SU-DHL-6 (cell line): Measurements from ENCODE around the gene FDX1.

Source experiments
- H2AFZ ChIP-seq: fragments of 200-600 bp; sonication (generic); 2 replicates; pipeline ENCODE4 v1.6.1; 2014; ENCODE audit warnings: low read depth, mild to moderate bottlenecking, moderate library complexity, mixed read lengths, antibody characterized with exemption, low read length; ENCODE audit not compliant: severe bottlenecking
- H3F3A ChIP-seq: fragments of 200-600 bp; shearing (Covaris generic); 2 replicates; pipeline ENCODE4 v1.6.0; 2016; ENCODE audit warnings: antibody characterized with exemption, mild to moderate bottlenecking; ENCODE audit not compliant: insufficient read depth
- H3K27ac ChIP-seq: fragments of 200-600 bp; sonication (generic); 2 replicates; pipeline ENCODE4 v1.5.1; 2016; ENCODE audit warnings: low read depth, mild to moderate bottlenecking, low read length, moderate library complexity, mixed read lengths
- H3K27me3 ChIP-seq: fragments of 200-600 bp; sonication (generic), shearing (Covaris generic); 2 replicates; pipeline ENCODE4 v1.6.0; 2014; ENCODE audit warnings: mild to moderate bottlenecking, low read length
- H3K36me3 ChIP-seq: fragments of 200-600 bp; sonication (generic); 2 replicates; pipeline ENCODE4 v1.6.1; 2014; ENCODE audit warnings: mild to moderate bottlenecking, low read length, mixed read lengths
- H3K4me2 ChIP-seq: fragments of 300-600, 200-600 bp; shearing (Covaris generic), sonication (generic); 2 replicates; pipeline ENCODE4 v1.6.0; 2014; ENCODE audit warnings: low read length, low read depth, mild to moderate bottlenecking; ENCODE audit not compliant: poor library complexity, severe bottlenecking
- H3K4me3 ChIP-seq: fragments of 200-600 bp; sonication (generic); 2 replicates; pipeline ENCODE4 v1.5.1; 2014; ENCODE audit warnings: antibody characterized with exemption, low read length, mild to moderate bottlenecking, mixed read lengths; ENCODE audit not compliant: insufficient read depth, poor library complexity, severe bottlenecking
- H3K79me2 ChIP-seq: fragments of 200-600 bp; sonication (generic); 2 replicates; pipeline ENCODE4 v1.6.1; 2014; ENCODE audit warnings: mild to moderate bottlenecking, low read length, moderate library complexity; ENCODE audit not compliant: insufficient read depth
- H3K9ac ChIP-seq: fragments of 200-600 bp; sonication (generic); 2 replicates; pipeline ENCODE4 v1.7.0; 2014; ENCODE audit warnings: mild to moderate bottlenecking, low read length
- H3K9me2 ChIP-seq: fragments of 200-600 bp; sonication (generic); replicated peaks from 2 replicates; pipeline ENCODE4 v1.6.1; 2014; ENCODE audit warnings: low read length; ENCODE audit not compliant: insufficient read depth
- H3K9me3 ChIP-seq: fragments of 200-600 bp; sonication (generic); 2 replicates; pipeline ENCODE4 v1.6.1; 2014; ENCODE audit warnings: low read length, mixed read lengths; ENCODE audit not compliant: insufficient read depth
- H4K20me1 ChIP-seq: fragments of 200-600 bp; sonication (generic); 2 replicates; pipeline ENCODE4 v1.6.1; 2014; ENCODE audit warnings: low read depth, mild to moderate bottlenecking, antibody characterized with exemption, low read length, moderate library complexity, mixed read lengths
- EZH2phosphoT487 ChIP-seq: fragments of 200-600 bp; sonication (generic), shearing (Covaris generic); conservative IDR thresholded peaks from 2 replicates; pipeline ENCODE4 v1.6.1; 2018; ENCODE audit warnings: mild to moderate bottlenecking, antibody characterized with exemption, low read length, moderate library complexity, mixed read lengths
- TF ChIP-seq, protein P1 (sequence below): fragments of 200-600 bp; sonication (generic); IDR thresholded peaks from one replicate; pipeline ENCODE4 v1.5.1; 2017; ENCODE audit warnings: antibody characterized with exemption, mild to moderate bottlenecking, low read length, moderate library complexity; ENCODE audit not compliant: insufficient read depth, poor library complexity, severe bottlenecking

FDX1 gene

DNA sequence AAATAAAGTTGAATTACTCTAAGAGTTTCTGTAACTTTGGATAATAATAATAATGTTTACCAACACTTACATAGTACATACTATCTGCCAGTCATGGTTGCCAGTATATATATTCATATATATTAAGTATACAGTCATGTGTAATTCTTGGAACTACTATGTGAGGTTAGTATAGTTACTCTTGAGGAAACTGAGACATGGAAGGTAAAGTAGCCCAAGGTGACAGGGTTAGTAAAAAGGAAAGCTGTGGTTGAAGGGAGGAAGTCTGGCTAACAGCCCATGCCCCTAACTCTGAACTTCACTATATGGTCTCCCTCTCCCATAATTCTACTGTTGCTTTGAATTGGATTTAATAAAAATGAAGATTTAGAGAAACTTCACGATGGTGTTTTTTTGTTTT is 24.9 kb downstream of the FDX1 start:
- Histone ChIP-seq H3K4me3 (no peak overlapping the region), H3K4me2 (no peak overlapping the region), H3K79me2 (peaks cover 22% of the 10 kb centered on the region), H2AFZ (no peak overlapping the region), H3K9ac (no peak overlapping the region), H3K36me3 (0 out of 2 replicates have a peak, but pooled peaks cover 2% of the 10 kb centered on the region), H3K27me3 (no peaks in the 10 kb centered on the region), H3K27ac (no peak overlapping the region), H3K9me2 (no peaks in the 10 kb centered on the region), H3K9me3 (no peaks in the 10 kb centered on the region), H4K20me1 (no peaks in the 10 kb centered on the region), H3F3A (no peaks in the 10 kb centered on the region)
- no peak for TF ChIP-seq EZH2phosphoT487

DNA sequence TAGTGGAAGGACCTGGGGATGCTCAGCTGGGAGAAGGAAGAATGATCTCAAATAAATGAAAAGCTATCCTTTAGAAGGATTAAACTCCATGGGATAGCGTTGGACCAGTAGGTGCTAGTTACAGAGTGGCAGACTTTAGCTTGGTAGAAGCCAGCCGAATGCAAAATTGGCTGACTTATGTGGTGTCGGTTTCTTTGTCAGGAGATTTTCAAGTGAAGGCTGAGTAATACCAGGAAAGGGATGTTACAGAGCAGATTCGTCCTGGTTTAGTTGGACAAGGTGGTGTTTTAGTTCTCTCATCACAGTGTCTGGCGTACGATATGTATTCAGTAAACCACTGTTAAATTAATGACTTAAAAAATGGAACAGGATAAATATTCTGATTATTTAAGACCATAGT is 26.0 kb downstream of the FDX1 start:
- Histone ChIP-seq H2AFZ (no peak overlapping the region), H3K4me2 (no peak overlapping the region), H3K27ac (no peak overlapping the region), H3K9me3 (no peaks in the 10 kb centered on the region), H3K9me2 (no peaks in the 10 kb centered on the region), H3K27me3 (no peaks in the 10 kb centered on the region), H3K9ac (no peak overlapping the region), H4K20me1 (no peaks in the 10 kb centered on the region), H3F3A (no peaks in the 10 kb centered on the region), H3K79me2 (peaks cover 17% of the 10 kb centered on the region), H3K4me3 (no peak overlapping the region), H3K36me3 (0 out of 2 replicates have a peak, but pooled peaks cover 2% of the 10 kb centered on the region)
- TF ChIP-seq, protein P1, sequence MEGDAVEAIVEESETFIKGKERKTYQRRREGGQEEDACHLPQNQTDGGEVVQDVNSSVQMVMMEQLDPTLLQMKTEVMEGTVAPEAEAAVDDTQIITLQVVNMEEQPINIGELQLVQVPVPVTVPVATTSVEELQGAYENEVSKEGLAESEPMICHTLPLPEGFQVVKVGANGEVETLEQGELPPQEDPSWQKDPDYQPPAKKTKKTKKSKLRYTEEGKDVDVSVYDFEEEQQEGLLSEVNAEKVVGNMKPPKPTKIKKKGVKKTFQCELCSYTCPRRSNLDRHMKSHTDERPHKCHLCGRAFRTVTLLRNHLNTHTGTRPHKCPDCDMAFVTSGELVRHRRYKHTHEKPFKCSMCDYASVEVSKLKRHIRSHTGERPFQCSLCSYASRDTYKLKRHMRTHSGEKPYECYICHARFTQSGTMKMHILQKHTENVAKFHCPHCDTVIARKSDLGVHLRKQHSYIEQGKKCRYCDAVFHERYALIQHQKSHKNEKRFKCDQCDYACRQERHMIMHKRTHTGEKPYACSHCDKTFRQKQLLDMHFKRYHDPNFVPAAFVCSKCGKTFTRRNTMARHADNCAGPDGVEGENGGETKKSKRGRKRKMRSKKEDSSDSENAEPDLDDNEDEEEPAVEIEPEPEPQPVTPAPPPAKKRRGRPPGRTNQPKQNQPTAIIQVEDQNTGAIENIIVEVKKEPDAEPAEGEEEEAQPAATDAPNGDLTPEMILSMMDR = no peak
- TF ChIP-seq EZH2phosphoT487 = no peak

DNA sequence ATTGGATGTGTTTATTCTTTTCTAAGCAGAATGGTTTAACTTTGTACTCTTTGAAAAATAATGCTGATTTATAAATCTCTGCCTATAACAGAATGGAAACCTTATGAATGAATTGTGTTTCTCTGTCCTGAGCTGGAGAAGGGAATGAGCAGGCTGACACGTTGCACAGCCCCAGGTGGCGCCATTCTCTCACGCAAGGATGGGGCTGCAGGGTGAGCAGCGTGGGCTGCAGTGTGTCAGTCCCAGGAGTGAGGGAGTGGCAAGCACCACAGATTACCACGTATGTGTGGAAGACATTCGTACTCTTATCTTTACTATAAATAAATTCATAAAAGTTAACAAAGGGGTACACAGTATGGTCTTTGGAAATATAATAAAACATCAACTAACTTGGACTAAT is 33.4 kb downstream of the FDX1 start:
- Histone ChIP-seq H3K9ac (no peak overlapping the region), H2AFZ (no peak overlapping the region), H3K9me3 (no peaks in the 10 kb centered on the region), H3K27me3 (no peaks in the 10 kb centered on the region), H3K4me2 (no peak overlapping the region), H4K20me1 (no peaks in the 10 kb centered on the region), H3K79me2 (no peaks in the 10 kb centered on the region), H3K27ac (no peak overlapping the region), H3K36me3 (no peaks in the 10 kb centered on the region; the same call in 1 of the 2 replicates), H3K4me3 (no peak overlapping the region), H3K9me2 (no peaks in the 10 kb centered on the region), H3F3A (no peaks in the 10 kb centered on the region)
- TF ChIP-seq EZH2phosphoT487 = no peak
- TF ChIP-seq, protein P1 = no peak

DNA sequence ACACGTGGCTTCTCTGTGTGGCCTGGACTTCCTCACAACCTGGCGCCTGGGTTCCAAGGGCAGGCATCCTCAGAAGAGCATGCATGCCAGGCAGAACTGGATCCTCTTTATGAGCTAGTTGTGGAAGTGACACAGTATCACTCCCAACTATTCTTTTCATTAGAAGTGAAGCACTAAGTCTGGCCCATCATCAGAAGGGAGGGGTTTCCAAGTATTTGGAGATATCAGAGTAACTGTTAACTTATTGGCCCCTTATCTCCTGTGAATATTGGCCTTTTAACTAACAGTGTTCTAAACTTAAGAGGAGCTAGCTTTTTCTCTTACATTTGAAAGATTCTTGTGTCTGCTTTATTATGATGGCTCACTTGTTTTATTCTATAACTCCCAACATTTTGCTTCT is 35.5 kb downstream of the FDX1 start:
- Histone ChIP-seq H3K27ac (no peak overlapping the region), H3K36me3 (no peaks in the 10 kb centered on the region; the same call in 1 of the 2 replicates), H3K27me3 (no peaks in the 10 kb centered on the region), H3K79me2 (no peaks in the 10 kb centered on the region), H3K9me2 (no peaks in the 10 kb centered on the region), H2AFZ (no peak overlapping the region), H3K9me3 (no peaks in the 10 kb centered on the region), H3K4me3 (no peak overlapping the region), H3K4me2 (no peak overlapping the region), H4K20me1 (no peaks in the 10 kb centered on the region), H3F3A (no peaks in the 10 kb centered on the region), H3K9ac (no peak overlapping the region)
- no peak for TF ChIP-seq EZH2phosphoT487
- TF ChIP-seq, protein P1 = no peak
